NCI-H510A treated with DMSO at 0.1 percent for 48 hours (cell line): ENCODE results near the gene P2RY2.
"Not testable (repeated sequence)": the region's sequence is repeated elsewhere in the genome, so short reads cannot be mapped to it uniquely, and the experiment has no call there.

ENCODE experiments used
- DNase-seq: peaks from one replicate; lab custom pipeline; 2025; lab: John Stamatoyannopoulos, UW

P2RY2 gene

GRCh38 chr11:73188301-73188700 lies 29.8 kb upstream of the P2RY2 start:
- DNase-seq = no peak

- DNase-seq = no peak
Observed at GRCh38 chr11:73189315-73189714, 28.8 kb upstream of the P2RY2 start.

- DNase-seq = no peak
Observed at GRCh38 chr11:73189723-73190556, 28.1 kb upstream of the P2RY2 start.

GRCh38 chr11:73190557-73190885 lies 27.6 kb upstream of the P2RY2 start:
- no peak for DNase-seq

- no peak for DNase-seq
Observed at GRCh38 chr11:73191151-73191550, 26.9 kb upstream of the P2RY2 start.

- DNase-seq = no peak
Observed at GRCh38 chr11:73192272-73192671, 25.8 kb upstream of the P2RY2 start.

- no peak for DNase-seq
Observed at GRCh38 chr11:73193251-73194033, 24.6 kb upstream of the P2RY2 start.

- no peak for DNase-seq
Observed at GRCh38 chr11:73194034-73194507, 24.0 kb upstream of the P2RY2 start.

- no peak for DNase-seq
Observed at GRCh38 chr11:73194593-73194992, 23.5 kb upstream of the P2RY2 start.

GRCh38 chr11:73195191-73196007 lies 22.7 kb upstream of the P2RY2 start:
- DNase-seq = no peak

GRCh38 chr11:73196576-73196975 lies 21.5 kb upstream of the P2RY2 start:
- DNase-seq = no peak

GRCh38 chr11:73197348-73197747 lies 20.7 kb upstream of the P2RY2 start:
- DNase-seq = no peak

- not testable (repeated sequence) for DNase-seq
Observed at GRCh38 chr11:73197787-73198186, 20.3 kb upstream of the P2RY2 start.

- DNase-seq = no peak
Observed at GRCh38 chr11:73198677-73199076, 19.4 kb upstream of the P2RY2 start.

GRCh38 chr11:73199446-73199845 lies 18.6 kb upstream of the P2RY2 start:
- no peak for DNase-seq

- DNase-seq = no peak
Observed at GRCh38 chr11:73200256-73200655, 17.8 kb upstream of the P2RY2 start.

GRCh38 chr11:73201249-73201648 lies 16.8 kb upstream of the P2RY2 start:
- no peak for DNase-seq

GRCh38 chr11:73201888-73202780 lies 15.9 kb upstream of the P2RY2 start:
- DNase-seq = no peak

- DNase-seq = no peak
Observed at GRCh38 chr11:73203322-73203721, 14.8 kb upstream of the P2RY2 start.

GRCh38 chr11:73203790-73204189 lies 14.3 kb upstream of the P2RY2 start:
- no peak for DNase-seq

GRCh38 chr11:73204711-73205121 lies 13.4 kb upstream of the P2RY2 start:
- no peak for DNase-seq
